Sigmoid colon (tissue), 3 donors: Measurements from ENCODE around the gene CDK6.

Source experiments
- CTCF ChIP-seq, 4 experiments: fragments of 450-650 bp in 3 of 4; fragments of 200-600 bp in 1 of 4; IDR thresholded peaks; one replicate each; pipeline ENCODE4 v1.5.1; 2016 to 2019; ENCODE audit warnings: antibody characterized with exemption in 4 of 4, mild to moderate bottlenecking in 3 of 4, moderate library complexity in 2 of 4
- POLR2A ChIP-seq, 2 donors: fragments of 450-650 bp; IDR thresholded peaks; one replicate each; pipeline ENCODE4 v1.6.1; 2016; ENCODE audit warnings: antibody characterized with exemption in 2 of 2, mild to moderate bottlenecking in 2 of 2, moderate library complexity in 2 of 2

GRCh38 chr7:92826258-92826938 is 10.0 kb downstream of the CDK6 start:
- no peak for TF ChIP-seq CTCF (IDR thresholded peaks at IDR 0.05)
- no peak for TF ChIP-seq POLR2A (IDR thresholded peaks at IDR 0.05)
